T47D (cell line): Measurements from ENCODE around the gene BNC2.
"Not testable (repeated sequence)": the region's sequence is repeated elsewhere in the genome, so short reads cannot be mapped to it uniquely, and the experiment has no call there.

ENCODE experiments used
- DNase-seq, 2 experiments: peaks; one replicate each; pipeline versions ENCODE4 v3.0.0 to v3.0.0-alpha.2; 2011 to 2012; ENCODE audit warnings: low read depth in 1 of 2, low spot score in 1 of 2
- JUND ChIP-seq: IDR thresholded peaks from 2 replicates; pipeline ENCODE4 v1.6.1; 2012; ENCODE audit warnings: low read depth
- in situ Hi-C: cut with HindIII; loops from 2 replicates; pipeline ENCODE4 v1.10.0; 2016; ENCODE audit warnings: low sequenced_read_pairs, low pct_unique_long_range_greater_than_20kb

Gene BNC2

DNA sequence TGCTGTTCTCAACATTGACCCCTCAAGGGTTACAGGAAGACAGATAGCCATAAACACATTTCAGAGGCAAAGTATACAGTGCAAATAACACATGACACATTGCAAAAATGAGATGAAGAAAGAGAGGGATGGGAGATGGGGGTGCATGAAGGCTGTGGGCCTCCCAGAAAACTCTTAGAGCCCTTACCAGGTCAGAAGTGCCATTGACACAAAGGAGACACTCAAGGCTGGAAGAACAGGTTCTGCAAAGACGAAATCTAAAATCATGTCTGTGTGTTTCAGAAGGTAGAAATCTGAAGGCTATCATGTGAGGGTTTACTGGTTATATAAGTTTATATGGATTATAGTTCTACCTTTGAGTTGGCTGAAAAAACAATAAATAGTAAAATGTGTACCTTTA is 318.8 kb downstream of the BNC2 start:
- in situ Hi-C loops: no loop called here
- DNase-seq: peak in 1 of 2 experiments; percentile 47
- TF ChIP-seq JUND: no peak

DNA sequence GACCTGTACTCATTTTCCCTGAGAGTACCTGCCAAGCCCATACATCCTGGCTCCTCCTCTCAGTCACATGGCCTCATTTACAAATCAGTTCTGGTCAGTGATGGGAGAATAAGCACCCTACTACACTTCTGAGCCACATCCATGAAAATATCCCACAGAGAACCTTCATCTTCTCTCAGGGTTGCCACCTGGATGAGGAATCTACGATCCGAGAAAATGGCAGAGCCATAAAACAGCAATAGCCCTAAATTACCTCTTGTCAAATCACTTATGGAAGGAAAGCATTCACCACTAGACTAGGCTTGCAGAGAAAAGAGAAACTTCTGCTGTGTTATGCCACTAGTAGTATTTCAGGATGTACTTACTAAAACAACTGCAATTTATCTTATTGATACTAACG is 324.8 kb downstream of the BNC2 start:
- TF ChIP-seq JUND: no peak
- DNase-seq: no peak
- in situ Hi-C loops: no loop called here

- DNase-seq: no peak
- in situ Hi-C loops: no loop called here
- no peak for TF ChIP-seq JUND
Observed at GRCh38 chr9:16544842-16545241, 325.6 kb downstream of the BNC2 start.

- no peak for TF ChIP-seq JUND
- DNase-seq: no peak
- in situ Hi-C loops: no loop called here
Observed at GRCh38 chr9:16543686-16544085, 326.8 kb downstream of the BNC2 start.

- in situ Hi-C loops: no loop called here
- no peak for DNase-seq
- no peak for TF ChIP-seq JUND
Observed at GRCh38 chr9:16543225-16543624, 327.2 kb downstream of the BNC2 start.

GRCh38 chr9:16542290-16542689 is 328.2 kb downstream of the BNC2 start:
- no peak for DNase-seq
- in situ Hi-C loops: no loop called here
- no peak for TF ChIP-seq JUND

DNA sequence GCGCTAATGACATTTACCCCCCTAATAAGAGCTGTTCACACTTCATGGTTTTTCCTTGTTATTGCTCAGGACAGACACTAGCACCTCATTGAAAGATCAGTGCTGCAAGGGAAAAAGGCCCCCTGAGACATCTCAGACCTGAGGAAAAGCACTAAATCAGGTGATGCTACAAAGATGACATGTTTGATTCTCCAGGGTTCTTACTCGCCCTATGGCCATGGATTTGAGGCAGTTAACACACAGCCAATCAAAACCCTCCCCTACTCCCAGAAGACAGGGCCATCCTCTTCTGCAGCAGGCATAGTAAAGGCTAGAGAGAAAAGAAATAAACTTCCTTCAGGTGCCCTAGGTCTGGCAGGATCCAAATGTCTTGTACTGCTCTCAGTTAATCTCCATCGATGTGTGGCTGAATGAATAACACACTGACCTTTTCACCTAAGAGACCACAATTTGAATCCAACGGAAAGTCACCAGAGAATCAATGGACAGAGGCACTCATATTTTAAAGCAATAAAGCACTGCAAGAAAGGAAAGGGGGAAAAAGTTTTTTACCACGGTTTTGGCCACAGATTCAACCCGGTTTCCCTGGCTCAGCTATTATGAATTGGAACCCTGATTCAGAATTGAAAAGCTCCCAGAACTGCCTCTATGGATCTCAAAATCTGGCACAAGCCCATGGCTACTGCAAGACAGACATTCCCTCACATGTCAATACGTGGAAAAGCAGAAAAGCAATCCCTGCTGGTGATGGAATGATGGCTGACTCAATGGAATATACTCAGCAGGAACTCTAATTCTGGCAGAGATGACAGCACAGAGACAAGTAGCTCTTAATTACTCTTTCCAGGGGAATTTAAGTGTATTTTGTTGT is 329.5 kb downstream of the BNC2 start:
- in situ Hi-C loops: no loop called here
- no peak for TF ChIP-seq JUND

DNA sequence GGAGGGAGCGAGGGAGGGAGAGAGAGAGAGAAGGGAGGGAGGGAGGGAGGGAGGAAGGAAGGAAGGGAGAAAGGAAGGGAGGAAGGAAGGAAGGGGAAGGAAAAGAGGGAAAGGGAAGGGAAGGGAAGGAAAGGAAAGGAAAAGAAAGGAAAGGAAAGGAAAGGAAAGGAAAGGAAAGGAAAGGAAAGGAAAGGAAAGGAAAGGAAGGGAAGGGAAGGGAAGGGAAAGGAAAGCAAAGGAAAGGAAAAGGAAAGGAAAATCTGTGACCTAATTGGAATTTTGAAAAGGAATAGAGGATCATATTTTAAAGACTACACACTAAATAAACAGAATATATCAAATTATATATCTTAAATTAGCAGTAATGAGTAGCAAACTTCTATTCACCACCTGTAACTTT is 330.8 kb downstream of the BNC2 start:
- DNase-seq, in situ Hi-C loops: not testable (repeated sequence)

More for the DNA sequence above, 329.5 kb downstream of the BNC2 start:
- no peak for DNase-seq

- no peak for DNase-seq
- in situ Hi-C loops: no loop called here
- no peak for TF ChIP-seq JUND
Observed at GRCh38 chr9:16535555-16535954, 334.9 kb downstream of the BNC2 start.

DNA sequence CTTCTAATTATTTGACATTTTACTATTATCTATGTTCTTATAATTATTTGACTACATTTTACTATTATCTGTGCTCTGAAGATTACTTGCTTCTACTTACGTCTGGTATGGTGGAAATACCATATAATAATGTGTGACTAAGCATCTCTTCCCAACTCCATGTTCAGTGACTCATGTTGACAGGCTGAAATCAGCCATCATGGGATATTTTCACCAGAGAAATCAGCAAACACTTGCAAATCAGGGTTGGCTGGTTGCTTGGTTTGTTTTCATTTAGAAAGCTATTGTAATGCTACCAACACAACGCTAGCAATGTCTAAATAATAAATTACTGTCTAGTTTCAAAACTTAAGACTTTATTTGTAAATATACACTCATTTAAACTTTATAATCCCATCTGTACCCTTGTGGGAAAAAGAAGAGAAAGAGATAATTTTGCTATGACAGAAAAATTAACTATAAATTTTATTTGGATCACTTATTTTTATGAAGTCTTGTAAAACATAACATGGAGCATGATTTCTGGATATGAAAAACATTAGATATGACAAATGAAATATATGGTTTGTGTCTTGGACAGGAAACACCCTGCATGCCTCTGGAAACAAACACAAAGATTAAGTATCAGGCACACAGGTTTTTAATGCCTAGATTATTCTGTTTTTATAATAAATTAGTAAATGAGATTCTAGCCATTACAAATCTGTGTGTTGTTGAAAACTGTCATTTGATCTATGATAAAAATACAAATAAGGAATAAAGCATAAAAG is 337.6 kb downstream of the BNC2 start:
- in situ Hi-C loops: no loop called here
- TF ChIP-seq JUND: no peak
- no peak for DNase-seq

- in situ Hi-C loops: no loop called here
- no peak for TF ChIP-seq JUND
- no peak for DNase-seq
Observed at GRCh38 chr9:16532272-16532671, 338.2 kb downstream of the BNC2 start.

DNA sequence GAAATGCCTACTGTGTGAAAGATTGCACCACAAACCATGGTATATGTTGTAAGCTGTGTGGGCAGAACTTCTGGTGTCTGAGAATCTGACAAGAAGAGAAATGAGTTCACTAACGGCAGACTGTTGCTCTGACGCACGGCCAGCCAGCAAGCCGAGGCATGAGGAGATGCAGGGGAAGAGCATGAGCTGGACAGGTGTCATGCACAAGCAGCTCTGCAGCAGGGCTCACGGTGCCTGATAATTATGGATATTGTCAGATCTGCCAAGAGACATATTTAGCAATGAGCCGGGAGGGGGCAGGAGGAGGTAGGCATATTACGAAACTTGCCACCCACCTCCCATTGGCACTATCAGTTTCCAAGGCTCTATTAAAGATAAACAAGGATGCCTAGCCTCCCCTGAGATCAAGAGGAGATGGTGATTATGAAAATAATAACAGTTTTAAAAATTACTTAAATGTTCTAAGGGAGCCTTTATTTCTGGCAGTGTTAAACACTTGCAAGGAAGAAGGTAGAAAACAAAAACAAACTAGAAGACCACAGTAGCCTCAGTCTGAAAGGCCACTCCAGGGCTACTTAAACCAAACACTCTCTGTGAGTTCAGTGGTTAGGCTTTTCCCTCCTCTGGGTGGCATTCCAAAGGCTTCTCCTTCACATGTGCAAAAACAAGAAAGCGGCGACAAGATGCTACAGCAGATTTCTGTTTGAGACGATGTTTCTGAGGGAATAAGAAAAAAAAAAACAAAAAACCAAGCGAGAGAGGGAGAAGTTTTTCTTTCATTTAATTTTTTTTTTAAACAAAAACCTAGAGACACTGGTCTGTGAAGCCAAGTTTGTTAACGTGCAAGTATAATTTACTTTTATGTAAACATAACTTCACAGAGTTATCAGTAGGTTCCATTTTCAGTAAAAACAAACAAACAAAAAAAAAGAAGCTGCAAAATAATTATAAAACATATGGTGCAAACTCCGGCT is 339.5 kb downstream of the BNC2 start:
- DNase-seq: no peak
- TF ChIP-seq JUND: no peak
- in situ Hi-C loops: no loop called here
